ENCODE measurements around the gene FKBP2. TPM values are rescaled to one million over a fixed set of nuclear protein-coding genes. Genes with fewer than 3 reads are reported as not detected.

The FKBP2 gene
- total RNA-seq, 1 experiment from 2014 or later = 87.4 TPM

- CTCF ChIA-PET = interaction anchor here (0.6 to 2.1 kb wide), 6 partner anchors 13 to 46 kb away, joined by 3 to 8 read pairs (median 5); partner anchors contain the start of genes PLCB3, PRDX5 and TRMT112
- Mint-ChIP-seq H3K36me3 (ENCODE audit: insufficient read depth, unreplicated experiment) (peaks cover 45% of the 10 kb centered on the region), H3K9me3 (ENCODE audit: low read depth, unreplicated experiment) (no peaks in the 10 kb centered on the region), H3K27me3 (ENCODE audit: unreplicated experiment) (peaks cover 14% of the 10 kb centered on the region), H3K4me3 (ENCODE audit: low read depth, unreplicated experiment) (peak within 1 kb of the TSS; percentile 68), H3K4me1 (ENCODE audit: low read depth, unreplicated experiment) (peaks cover 22% of the 10 kb centered on the region), H3K27ac (ENCODE audit: unreplicated experiment) (peak within 1 kb of the TSS; percentile 63)
- BruUV-seq (replicated peaks) = TSS peak; percentile 89
- peak; percentile 87 for DNase-seq
- intact Hi-C loops (cut with micrococcal nuclease; ENCODE audit: unreplicated experiment) = no loop called here
- TF ChIP-seq CTCF (IDR thresholded peaks at IDR 0.05; ENCODE audit: unreplicated experiment) = no peak
Measured at GRCh38 chr11:64284962-64285884, 44.3 kb downstream of the FKBP2 start, which contains the start of gene GPR137. TSS of gene GPR137 (plus strand) at chr11:64285848. CDS start at chr11:64286525, 677 bp downstream.

GRCh38 chr11:64285885-64286800, 45.2 kb downstream of the FKBP2 start:
- CTCF ChIA-PET = interaction anchor here (1.7 to 2.1 kb wide), 2 partner anchors 15 to 18 kb away, joined by 5 to 8 read pairs; no protein-coding TSS in a partner anchor
- Mint-ChIP-seq H3K4me1 (ENCODE audit: low read depth, unreplicated experiment) (peaks cover 29% of the 10 kb centered on the region), H3K9me3 (ENCODE audit: low read depth, unreplicated experiment) (no peaks in the 10 kb centered on the region), H3K27ac (ENCODE audit: unreplicated experiment) (peak overlapping the region; percentile 1), H3K27me3 (ENCODE audit: unreplicated experiment) (peaks cover 23% of the 10 kb centered on the region), H3K4me3 (ENCODE audit: low read depth, unreplicated experiment) (peak overlapping the region; percentile 68), H3K36me3 (ENCODE audit: insufficient read depth, unreplicated experiment) (peaks cover 48% of the 10 kb centered on the region)
- DNase-seq = peak; percentile 56
- no peak for TF ChIP-seq CTCF (IDR thresholded peaks at IDR 0.05; ENCODE audit: unreplicated experiment)
- intact Hi-C loops (cut with micrococcal nuclease; ENCODE audit: unreplicated experiment) = no loop called here
- BruUV-seq (replicated peaks) = no TSS peak

- BruUV-seq (replicated peaks) = no TSS peak
- peak overlapping the region; percentile 68 for H3K4me3 Mint-ChIP-seq (ENCODE audit: low read depth, unreplicated experiment)
- peaks cover 23% of the 10 kb centered on the region for H3K4me1 Mint-ChIP-seq (ENCODE audit: low read depth, unreplicated experiment)
- intact Hi-C loops (cut with micrococcal nuclease; ENCODE audit: unreplicated experiment) = no loop called here
- no peak for TF ChIP-seq CTCF (IDR thresholded peaks at IDR 0.05; ENCODE audit: unreplicated experiment)
- peaks cover 25% of the 10 kb centered on the region for H3K27me3 Mint-ChIP-seq (ENCODE audit: unreplicated experiment)
- CTCF ChIA-PET = no interaction called here
- no peaks in the 10 kb centered on the region for H3K9me3 Mint-ChIP-seq (ENCODE audit: low read depth, unreplicated experiment)
- H3K36me3 Mint-ChIP-seq (ENCODE audit: insufficient read depth, unreplicated experiment) = peaks cover 43% of the 10 kb centered on the region
- DNase-seq = no peak
- peak overlapping the region; percentile 1 for H3K27ac Mint-ChIP-seq (ENCODE audit: unreplicated experiment)
Measured at GRCh38 chr11:64286801-64287159, 45.9 kb downstream of the FKBP2 start.

GRCh38 chr11:64287676-64288352, 46.9 kb downstream of the FKBP2 start:
- CTCF ChIA-PET = no interaction called here
- H3K4me3 Mint-ChIP-seq (ENCODE audit: low read depth, unreplicated experiment) = no peak overlapping the region
- no peaks in the 10 kb centered on the region for H3K9me3 Mint-ChIP-seq (ENCODE audit: low read depth, unreplicated experiment)
- peaks cover 17% of the 10 kb centered on the region for H3K4me1 Mint-ChIP-seq (ENCODE audit: low read depth, unreplicated experiment)
- peaks cover 34% of the 10 kb centered on the region for H3K36me3 Mint-ChIP-seq (ENCODE audit: insufficient read depth, unreplicated experiment)
- peaks cover 35% of the 10 kb centered on the region for H3K27me3 Mint-ChIP-seq (ENCODE audit: unreplicated experiment)
- no peak overlapping the region for H3K27ac Mint-ChIP-seq (ENCODE audit: unreplicated experiment)
- no peak for TF ChIP-seq CTCF (IDR thresholded peaks at IDR 0.05; ENCODE audit: unreplicated experiment)
- intact Hi-C loops (cut with micrococcal nuclease; ENCODE audit: unreplicated experiment) = no loop called here
- no TSS peak for BruUV-seq (replicated peaks)
- DNase-seq = no peak

Measured in Calu3 (cell line).